GM19351 (cell line): ENCODE data around the gene CA6.
"Not testable (repeated sequence)": the region's sequence is repeated elsewhere in the genome, so short reads cannot be mapped to it uniquely, and the experiment has no call there.

ENCODE experiments used
- ATAC-seq: cut with Tn5 transposase; IDR thresholded peaks from one replicate; pipeline ENCODE4 v1.9.1; 2021; ENCODE audit warnings: mild to moderate bottlenecking, moderate library complexity; ENCODE audit not compliant: unreplicated experiment

The CA6 gene

DNA sequence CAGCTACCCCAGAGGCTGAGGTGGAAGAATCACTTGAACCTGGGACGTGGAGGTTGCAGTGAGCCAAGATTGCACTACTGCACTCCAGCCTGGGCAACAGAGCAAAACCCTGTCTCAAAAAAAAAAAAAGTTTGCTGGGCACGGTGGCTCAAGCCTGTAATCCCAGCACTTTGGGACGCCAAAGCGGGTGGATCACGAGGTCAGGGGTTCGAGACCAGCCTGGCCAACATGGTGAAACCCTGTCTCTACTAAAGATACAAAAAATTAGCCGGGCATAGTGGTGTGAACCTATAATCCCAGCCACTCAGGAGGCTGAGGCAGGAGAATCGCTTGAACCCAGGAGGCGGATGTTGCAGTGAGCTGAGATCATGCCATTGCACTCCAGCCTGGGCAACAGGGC is 23.2 kb downstream of the CA6 start:
- ATAC-seq, result not testable (repeated sequence)

DNA sequence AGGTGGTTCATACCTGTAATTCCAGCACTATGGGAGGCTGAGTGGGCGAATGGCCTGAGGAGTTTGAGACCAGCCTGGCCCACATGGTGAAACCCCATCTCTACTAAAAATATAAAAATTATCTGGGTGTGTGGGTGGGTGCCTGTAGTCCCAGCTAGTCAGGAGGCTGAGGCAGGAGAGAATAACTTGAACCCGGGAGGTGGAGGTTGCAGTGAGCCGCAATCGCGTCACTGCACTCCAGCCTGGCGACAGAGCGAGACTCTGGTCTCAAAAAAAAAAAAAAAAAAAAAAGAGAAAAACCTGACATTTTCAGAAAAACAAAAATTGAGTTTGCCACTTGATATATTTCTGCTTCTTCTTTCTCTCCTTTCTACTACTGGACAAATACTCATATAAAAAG is 24.3 kb downstream of the CA6 start:
- ATAC-seq, result no peak

DNA sequence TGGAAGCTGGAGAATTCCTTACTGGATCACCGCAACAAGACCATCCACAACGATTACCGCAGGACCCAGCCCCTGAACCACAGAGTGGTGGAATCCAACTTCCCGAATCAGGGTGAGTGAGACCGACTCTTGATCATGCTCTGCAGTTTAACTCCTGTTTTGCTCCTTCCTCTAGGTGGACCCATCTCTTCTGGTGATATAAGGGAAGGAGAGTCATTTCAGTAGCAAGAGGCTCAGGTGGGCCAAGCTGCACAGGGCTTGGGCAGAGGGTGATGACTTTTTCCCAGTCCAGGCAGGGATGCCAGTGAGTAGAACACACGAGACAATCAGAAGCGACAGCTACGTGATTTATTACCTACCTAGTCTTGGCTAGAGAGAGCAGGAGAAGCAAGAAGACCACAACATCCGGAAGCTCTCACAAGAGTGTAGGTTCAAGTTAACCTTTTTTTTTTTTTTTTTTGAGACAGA is 25.2 kb downstream of the CA6 start:
- ATAC-seq, result no peak

- no peak for ATAC-seq
These were observed 28.9 kb downstream of the CA6 start for GRCh38 chr1:8974551-8974950.

GRCh38 chr1:8976338-8976737 is 30.7 kb downstream of the CA6 start:
- no peak for ATAC-seq

DNA sequence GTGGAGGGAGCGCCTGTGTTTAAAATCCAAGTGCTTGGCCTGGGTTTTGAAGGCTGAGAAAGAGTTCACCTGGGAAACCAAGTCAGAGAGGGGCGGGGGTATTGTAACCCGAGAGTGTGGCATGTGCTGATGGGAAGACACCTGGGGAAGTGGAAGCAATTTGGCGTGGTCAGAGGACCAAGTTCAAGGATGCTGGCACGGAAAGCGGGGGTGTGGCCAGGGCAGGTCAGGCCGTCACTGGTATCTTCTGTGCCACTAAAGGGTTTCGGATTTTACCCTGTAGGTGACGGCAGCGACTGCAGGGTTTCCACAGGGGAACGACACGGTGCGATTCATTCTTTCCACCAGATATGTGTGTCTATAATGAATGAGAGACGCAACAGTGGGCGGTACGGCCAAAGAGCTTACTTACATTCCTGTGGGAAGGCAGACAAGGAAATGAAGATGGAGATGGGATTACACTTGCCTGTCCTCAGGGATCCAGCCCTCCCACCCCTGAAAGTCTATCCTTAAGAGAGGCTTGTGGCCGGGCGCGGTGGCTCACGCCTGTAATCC is 31.3 kb downstream of the CA6 start:
- ATAC-seq, result no peak

DNA sequence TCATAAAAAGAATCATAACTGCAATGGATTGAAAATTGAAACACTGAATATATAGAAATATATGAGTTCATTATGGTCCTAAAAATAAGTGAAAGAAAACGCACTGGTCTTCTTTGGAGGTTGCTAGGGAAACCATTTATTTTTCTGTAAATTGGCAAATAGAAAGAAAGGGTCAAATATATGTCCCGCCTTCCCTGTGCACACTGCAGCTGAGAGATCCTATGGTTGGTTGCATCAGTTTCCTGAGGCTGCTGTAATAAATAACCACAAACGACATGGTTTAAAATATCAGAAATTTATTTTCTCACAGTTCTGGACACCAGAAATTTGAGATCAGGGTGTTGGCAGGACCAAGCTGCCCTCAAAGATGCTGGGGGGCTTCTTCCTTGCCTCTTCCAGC is 35.0 kb downstream of the CA6 start:
- ATAC-seq, result no peak

DNA sequence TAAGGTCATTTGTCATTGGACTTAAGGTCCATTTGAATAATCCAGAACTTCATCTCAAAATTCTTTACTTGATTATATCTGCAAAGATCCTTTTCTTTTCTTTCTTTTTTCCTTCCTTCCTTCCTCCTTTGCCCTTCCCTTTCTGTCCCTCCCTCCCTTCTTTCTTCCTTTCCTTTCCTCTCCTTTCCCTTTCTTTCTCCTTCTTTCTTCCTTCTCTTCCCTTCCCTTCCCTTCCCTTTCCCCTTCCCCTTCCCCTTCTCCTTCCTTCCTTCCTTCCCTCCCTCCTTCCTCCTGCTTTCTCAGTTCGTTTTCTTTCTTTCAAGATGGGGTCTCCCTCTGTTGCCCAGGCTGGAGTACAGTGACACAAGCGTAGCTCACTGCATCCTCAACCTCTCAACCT is 35.5 kb downstream of the CA6 start:
- ATAC-seq, result no peak

- no peak for ATAC-seq
These were observed 38.5 kb downstream of the CA6 start for GRCh38 chr1:8984203-8984602.

GRCh38 chr1:8984990-8985389 is 39.3 kb downstream of the CA6 start:
- no peak for ATAC-seq

DNA sequence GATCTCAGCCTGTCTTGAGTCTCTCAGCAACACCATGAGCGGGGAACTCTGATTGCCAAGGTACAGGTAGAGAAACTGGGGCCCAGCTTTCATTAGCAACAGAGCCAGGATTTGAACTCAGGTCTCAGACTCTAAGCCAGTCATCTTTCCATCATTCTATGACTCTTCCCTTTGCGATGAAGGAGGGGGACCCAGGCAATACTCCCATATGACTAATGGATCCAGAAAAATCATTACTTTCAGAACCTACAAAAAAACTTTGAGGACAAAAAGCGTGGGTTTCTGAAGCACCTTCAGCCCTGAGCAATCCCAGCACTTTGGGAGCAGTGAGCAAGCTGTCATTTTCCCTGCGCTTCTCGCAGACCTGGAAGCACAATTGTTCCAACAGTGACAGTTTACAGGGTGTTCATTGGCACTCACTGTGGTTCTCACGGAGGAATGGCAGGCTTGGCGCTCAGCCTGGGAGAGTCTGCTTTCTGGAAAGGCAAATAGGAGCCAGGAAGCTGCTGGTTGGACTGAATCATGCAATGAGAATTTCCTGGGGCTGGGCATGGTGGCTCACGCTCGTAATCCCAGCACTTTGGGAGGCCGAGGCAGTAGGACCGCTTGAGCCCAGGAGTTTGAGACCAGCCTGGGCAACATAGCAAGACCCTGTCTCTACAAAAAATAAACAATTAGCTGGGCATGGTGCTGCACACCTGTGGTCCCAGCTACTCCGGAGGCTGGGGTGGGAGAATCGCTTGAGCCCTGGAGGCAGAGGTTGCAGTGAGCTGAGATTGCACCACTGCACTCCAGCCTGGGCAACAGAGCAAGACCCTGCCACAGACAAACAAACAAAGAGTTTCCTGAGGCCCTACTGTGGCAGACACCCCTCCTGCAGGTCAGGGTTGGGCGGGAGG is 40.5 kb downstream of the CA6 start:
- ATAC-seq, result no peak

DNA sequence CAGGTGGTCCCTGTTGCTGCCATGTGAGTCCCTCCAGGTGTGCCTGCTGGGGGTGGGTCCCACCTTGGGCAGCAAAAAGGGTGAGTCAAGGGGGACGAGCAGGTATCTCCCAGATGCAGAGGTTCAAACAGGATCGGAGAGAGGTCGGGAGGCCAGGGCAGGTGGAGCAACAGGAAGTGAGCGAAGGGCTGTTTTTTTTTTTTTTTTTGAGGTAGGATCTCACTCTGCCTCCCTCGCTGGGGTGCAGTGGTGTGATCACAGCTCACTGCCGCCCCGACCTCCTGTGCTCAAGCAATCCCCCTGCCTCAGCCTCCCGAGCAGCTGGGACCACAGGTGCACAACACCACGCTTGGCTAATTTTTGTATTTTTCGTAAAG is 41.1 kb downstream of the CA6 start:
- no peak for ATAC-seq

- no peak for ATAC-seq
These were observed 42.4 kb downstream of the CA6 start for GRCh38 chr1:8987881-8988617.

- no peak for ATAC-seq
These were observed 42.9 kb downstream of the CA6 start for GRCh38 chr1:8988618-8988967.

DNA sequence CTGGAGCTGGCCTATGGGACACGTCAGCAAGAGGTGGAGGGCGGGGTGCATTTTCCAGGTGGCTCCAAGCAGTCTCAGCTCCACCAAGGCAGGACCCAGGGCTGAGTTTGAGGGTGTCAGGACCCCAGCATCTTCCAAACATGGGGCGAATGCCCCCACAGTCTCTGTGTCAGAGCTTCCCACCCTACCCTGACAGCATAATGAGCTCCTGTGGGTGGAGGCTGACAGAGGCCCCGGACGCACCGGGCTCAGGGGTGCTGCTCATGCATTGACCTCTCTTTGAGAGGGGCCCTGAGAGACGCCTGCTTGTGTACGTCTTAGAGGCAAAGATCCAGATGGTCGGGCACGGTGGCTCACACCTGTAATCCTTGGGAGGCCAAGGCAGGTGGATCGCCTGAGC is 43.4 kb downstream of the CA6 start:
- ATAC-seq, result no peak

DNA sequence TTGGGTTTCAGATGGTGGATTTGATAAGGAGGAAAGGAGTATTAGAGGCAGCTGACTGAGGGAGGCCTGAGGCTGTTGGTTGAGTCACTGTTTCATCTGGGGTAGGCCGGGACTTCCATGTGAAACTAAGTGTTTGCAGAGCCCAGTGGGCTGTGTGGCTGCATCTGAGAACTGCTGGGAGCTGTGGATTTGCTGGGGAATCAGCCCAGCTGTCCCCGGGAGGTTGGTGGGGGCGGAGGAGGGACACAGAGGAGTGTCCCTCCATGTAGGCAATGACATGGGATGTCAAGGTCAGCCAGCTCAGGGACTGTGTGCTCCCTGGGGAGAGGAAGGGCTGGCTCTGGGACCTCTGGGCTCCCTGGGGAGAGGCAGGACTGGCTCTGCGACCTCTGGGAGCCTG is 44.2 kb downstream of the CA6 start:
- ATAC-seq, result no peak

- no peak for ATAC-seq
These were observed 47.4 kb downstream of the CA6 start for GRCh38 chr1:8992936-8993687.

GRCh38 chr1:8993962-8994675 is 48.5 kb downstream of the CA6 start:
- ATAC-seq, result not testable (repeated sequence)

DNA sequence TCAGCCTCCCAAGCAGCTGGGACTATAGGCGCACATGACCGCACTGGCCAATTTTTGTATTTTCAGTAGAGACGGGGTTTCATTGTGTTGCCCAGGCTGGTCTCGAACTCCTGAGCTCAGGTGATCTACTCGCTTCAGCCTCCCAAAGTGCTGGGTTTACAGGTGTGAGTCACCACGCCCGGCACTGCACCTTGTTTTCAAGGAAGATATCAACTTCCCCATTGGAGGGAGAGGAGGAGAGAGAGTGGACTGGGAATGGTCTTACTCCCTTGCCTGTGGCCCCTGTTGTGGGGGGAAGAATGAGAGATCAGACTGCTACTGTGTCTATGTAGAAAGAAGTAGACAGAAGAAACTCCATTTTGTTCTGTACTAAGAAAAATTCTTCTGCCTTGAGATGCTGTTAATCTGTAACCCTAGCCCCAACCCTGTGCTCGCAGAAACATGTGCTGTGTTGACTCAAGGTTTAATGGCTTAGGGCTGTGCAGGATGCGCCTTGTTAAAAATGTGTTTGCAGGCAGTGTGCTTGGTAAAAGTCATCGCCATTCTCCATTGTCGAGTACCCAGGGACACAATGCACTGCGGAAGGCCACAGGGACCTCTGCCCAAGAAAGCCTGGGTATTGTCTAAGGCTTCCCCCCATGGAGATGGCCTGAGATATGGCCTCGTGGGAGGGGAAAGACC is 56.0 kb downstream of the CA6 start:
- ATAC-seq, result not testable (repeated sequence)

GRCh38 chr1:9002215-9002560 is 56.5 kb downstream of the CA6 start:
- not testable (repeated sequence) for ATAC-seq
